ENCODE measurements around the gene USP28.

Gene USP28

GRCh38 chr11:113907152-113907551 lies 31.8 kb upstream of the USP28 start:
- no peak for DNase-seq
- Histone ChIP-seq H3K27ac (no peak overlapping the region), H3K4me3 (ENCODE audit: low read depth, low read length) (no peak overlapping the region), H3K27me3 (replicated peaks) (no peaks in the 10 kb centered on the region), H3K36me3 (replicated peaks) (no peaks in the 10 kb centered on the region)
- TF ChIP-seq CTCF (IDR thresholded peaks at IDR 0.05; ENCODE audit: low read depth, low read length, missing control alignments) = no peak
- in situ Hi-C loops (cut with HindIII; ENCODE audit: low pct_ligation_motif_present, low sequenced_read_pairs) = loop anchor here (25.0 kb wide), 1 partner anchor 355 kb away; no protein-coding TSS in a partner anchor

- TF ChIP-seq CTCF (IDR thresholded peaks at IDR 0.05; ENCODE audit: low read depth, low read length, missing control alignments) = no peak
- Histone ChIP-seq H3K27me3 (replicated peaks) (no peaks in the 10 kb centered on the region), H3K27ac (no peak overlapping the region), H3K36me3 (replicated peaks) (no peaks in the 10 kb centered on the region), H3K4me3 (ENCODE audit: low read depth, low read length) (no peak overlapping the region)
- no peak for DNase-seq
- in situ Hi-C loops (cut with HindIII; ENCODE audit: low pct_ligation_motif_present, low sequenced_read_pairs) = loop anchor here (25.0 kb wide), 1 partner anchor 356 kb away; no protein-coding TSS in a partner anchor
These were observed 31.1 kb upstream of the USP28 start for GRCh38 chr11:113906516-113906915.

- Histone ChIP-seq H3K27ac (no peak overlapping the region), H3K36me3 (replicated peaks) (no peaks in the 10 kb centered on the region), H3K4me3 (ENCODE audit: low read depth, low read length) (no peak overlapping the region), H3K27me3 (replicated peaks) (no peaks in the 10 kb centered on the region)
- no peak for DNase-seq
- in situ Hi-C loops (cut with HindIII; ENCODE audit: low pct_ligation_motif_present, low sequenced_read_pairs) = loop anchor here (25.0 kb wide), 1 partner anchor 356 kb away; no protein-coding TSS in a partner anchor
- peak; percentile 45 for TF ChIP-seq CTCF (IDR thresholded peaks at IDR 0.05; ENCODE audit: low read depth, low read length, missing control alignments)
These were observed 30.7 kb upstream of the USP28 start for GRCh38 chr11:113906038-113906437.

- Histone ChIP-seq H3K27ac (no peak within 1 kb of the TSS), H3K36me3 (replicated peaks) (no peaks in the 10 kb centered on the region), H3K27me3 (replicated peaks) (no peaks in the 10 kb centered on the region), H3K4me3 (ENCODE audit: low read depth, low read length) (no peak within 1 kb of the TSS)
- DNase-seq = no peak
- no peak for TF ChIP-seq CTCF (IDR thresholded peaks at IDR 0.05; ENCODE audit: low read depth, low read length, missing control alignments)
- in situ Hi-C loops (cut with HindIII; ENCODE audit: low pct_ligation_motif_present, low sequenced_read_pairs) = loop anchor here (25.0 kb wide), 1 partner anchor 358 kb away; no protein-coding TSS in a partner anchor
These were observed 29.2 kb upstream of the USP28 start, which contains the start of gene HTR3B for GRCh38 chr11:113904379-113905101. TSS of gene HTR3B (plus strand) at chr11:113904796. CDS start at chr11:113904934, 138 bp downstream.

GRCh38 chr11:113901141-113901540 lies 25.8 kb upstream of the USP28 start:
- in situ Hi-C loops (cut with HindIII; ENCODE audit: low pct_ligation_motif_present, low sequenced_read_pairs) = loop anchor here (25.0 kb wide), 1 partner anchor 361 kb away; no protein-coding TSS in a partner anchor
- TF ChIP-seq CTCF (IDR thresholded peaks at IDR 0.05; ENCODE audit: low read depth, low read length, missing control alignments) = no peak
- Histone ChIP-seq H3K27ac (no peak overlapping the region), H3K36me3 (replicated peaks) (no peaks in the 10 kb centered on the region), H3K4me3 (ENCODE audit: low read depth, low read length) (no peak overlapping the region), H3K27me3 (replicated peaks) (no peaks in the 10 kb centered on the region)
- DNase-seq = no peak
